B cell (primary cell): ENCODE data around the gene NT5C1B. TPM values are rescaled to one million over a fixed set of nuclear protein-coding genes. Genes with fewer than 3 reads are reported as not detected.

Experiments used
- ATAC-seq: fragments of 200-7000 bp; cut with Tn5 transposase; one replicate; pipeline ENCODE4 v1.10.0; 2021; ENCODE audit warnings: low read depth, mild to moderate bottlenecking, moderate number of reproducible peaks, moderate library complexity
- CTCF ChIA-PET: fragments of 350-600 bp; sonication (Branson Sonifier 250); formaldehyde crosslinking; loops from one replicate; lab custom pipeline; 2021; ENCODE audit warnings: antibody characterized with exemption, inconsistent platforms; lab: Charles Lee
- POLR2A ChIA-PET: fragments of 350-600 bp; sonication (Branson Sonifier 250); formaldehyde crosslinking; loops from one replicate; lab custom pipeline; 2021; ENCODE audit warnings: antibody characterized with exemption; lab: Charles Lee
- DNase-seq: peaks from one replicate; pipeline ENCODE4 v3.0.0; 2013
- H2AFZ ChIP-seq: 2 replicates; pipeline ENCODE4 v1.6.1; 2012; ENCODE audit warnings: mild to moderate bottlenecking, low read depth, low read length; ENCODE audit not compliant: insufficient read depth, poor library complexity, severe bottlenecking
- H3K27ac ChIP-seq, 2 donors: 1 replicate in 1 of 2; 2 replicates in 1 of 2; pipeline ENCODE4 v1.5.1; 2012 to 2013; ENCODE audit warnings: low read length in 2 of 2, mild to moderate bottlenecking in 2 of 2, moderate library complexity in 1 of 2
- H3K27me3 ChIP-seq, 4 experiments: fragments of 200-600 bp in 1 of 4; sonication (generic) in 1 of 4; replicated peaks in 1 of 4; 1 replicate in 2 of 4; 2 replicates in 2 of 4; pipeline versions ENCODE4 v1.6.1 to v1.7.0; 2013 to 2016; ENCODE audit warnings: low read length in 3 of 4, mild to moderate bottlenecking in 2 of 4, mixed read lengths in 1 of 4, moderate library complexity in 1 of 4; ENCODE audit not compliant: insufficient read depth in 4 of 4, control insufficient read depth in 3 of 4; ENCODE audit errors: control extremely low read depth in 1 of 4
- H3K36me3 ChIP-seq, 2 experiments: replicated peaks in 1 of 2; 1 replicate in 1 of 2; 2 replicates in 1 of 2; pipeline versions ENCODE4 v1.6.1 to v1.7.1; 2013; ENCODE audit warnings: low read length in 1 of 2; ENCODE audit not compliant: insufficient read depth in 2 of 2, control insufficient read depth in 1 of 2; ENCODE audit errors: control extremely low read depth in 1 of 2, extremely low read depth in 1 of 2
- H3K4me1 ChIP-seq, 2 donors: fragments of 200-600 bp in 1 of 2; sonication (generic) in 1 of 2; 1 replicate in 1 of 2; 2 replicates in 1 of 2; pipeline versions ENCODE4 v1.5.1 to v1.6.1; 2013 to 2017; ENCODE audit warnings: low read length in 2 of 2; ENCODE audit not compliant: control insufficient read depth in 2 of 2, insufficient read depth in 2 of 2
- H3K4me2 ChIP-seq: replicated peaks from 2 replicates; pipeline ENCODE3; 2012; ENCODE audit warnings: mild to moderate bottlenecking, low read depth, low read length; ENCODE audit not compliant: poor library complexity, severe bottlenecking
- H3K4me3 ChIP-seq, 5 experiments: fragments of 200-600 bp in 1 of 5; sonication (generic) in 1 of 5; 1 replicate in 3 of 5; 2 replicates in 2 of 5; pipeline versions ENCODE4 v1.5.1 to v1.7.0; 2011 to 2016; ENCODE audit warnings: low read length in 4 of 5, mild to moderate bottlenecking in 4 of 5, low read depth in 2 of 5, control low read depth in 1 of 5, moderate library complexity in 1 of 5; ENCODE audit not compliant: insufficient read depth in 1 of 5; ENCODE audit errors: control extremely low read depth in 1 of 5, extremely low read depth in 1 of 5
- H3K79me2 ChIP-seq: fragments of 200-600 bp; sonication (generic); one replicate; pipeline ENCODE4 v1.6.0; 2016; ENCODE audit warnings: low read length; ENCODE audit not compliant: control insufficient read depth, insufficient read depth
- H3K9ac ChIP-seq: fragments of 200-600 bp; sonication (generic); 2 replicates; pipeline ENCODE4 v1.6.1; 2017; ENCODE audit warnings: mild to moderate bottlenecking, low read length, moderate library complexity
- H3K9me3 ChIP-seq, 3 donors: one replicate each; pipeline versions ENCODE4 v1.6.1 to v1.7.1; 2013; ENCODE audit warnings: low read length in 2 of 3; ENCODE audit not compliant: control insufficient read depth in 2 of 3, insufficient read depth in 1 of 3; ENCODE audit errors: control extremely low read depth in 1 of 3
- H4K20me1 ChIP-seq: 2 replicates; pipeline ENCODE4 v1.6.0; 2012; ENCODE audit warnings: mild to moderate bottlenecking, low read length; ENCODE audit not compliant: insufficient read depth, control insufficient read depth, poor library complexity, severe bottlenecking
- H3K27ac Mint-ChIP-seq: one replicate; pipeline ENCODE4 v1.8.0; 2021; ENCODE audit warnings: mixed read lengths
- H3K27me3 Mint-ChIP-seq: one replicate; pipeline ENCODE4 v1.8.0; 2021; ENCODE audit warnings: mixed read lengths
- H3K4me1 Mint-ChIP-seq: one replicate; pipeline ENCODE4 v1.8.0; 2021; ENCODE audit warnings: mixed read lengths
- H3K4me3 Mint-ChIP-seq: one replicate; pipeline ENCODE4 v1.8.0; 2021; ENCODE audit warnings: mixed read lengths
- H3K9me3 Mint-ChIP-seq: one replicate; pipeline ENCODE4 v1.8.0; 2022; ENCODE audit warnings: mixed read lengths; ENCODE audit not compliant: insufficient read depth
- EZH2 ChIP-seq: IDR thresholded peaks from 2 replicates; pipeline ENCODE4 v1.6.1; 2012; ENCODE audit warnings: borderline replicate concordance, low read depth, mild to moderate bottlenecking, moderate library complexity, low read length; ENCODE audit not compliant: insufficient read depth, poor library complexity, severe bottlenecking
- WGBS: methylation state at CpG from one replicate; pipeline ENCODE4 v1.1.5; 2013; ENCODE audit warnings: missing lambda C conversion rate; ENCODE audit not compliant: insufficient coverage; 5-methylcytosine and 5-hydroxymethylcytosine counted together
- intact Hi-C: fragments of 100-400 bp; cut with micrococcal nuclease; formaldehyde crosslinking; loops from one replicate; pipeline ENCODE4 v1.10.0; 2022
- polyA plus RNA-seq: library from polyadenylated mRNA; depleted of rRNA; stranded (reverse); fragments of >200 nt; gene quantifications from 2 replicates; pipeline ENCODE4 v1.2.3, GENCODE V29; 2012
- total RNA-seq, 2 donors: library from RNA; stranded (reverse); fragments of 120-200 nt in 1 of 2; gene quantifications; 1 replicate in 1 of 2; 2 replicates in 1 of 2; pipeline versions ENCODE4 v1.2.3 to v1.2.4, GENCODE V29; 2013 to 2022
- TF ChIP-seq, protein P1 (sequence below): fragments of 200-600 bp; IDR thresholded peaks from one replicate; pipeline ENCODE4 v1.8.0; 2022; ENCODE audit warnings: antibody characterized with exemption, mild to moderate bottlenecking

The NT5C1B gene
- total and polyA plus RNA-seq, 2 donors (not counting 1 experiment from before 2014, with no cell fraction given): not detected

DNA sequence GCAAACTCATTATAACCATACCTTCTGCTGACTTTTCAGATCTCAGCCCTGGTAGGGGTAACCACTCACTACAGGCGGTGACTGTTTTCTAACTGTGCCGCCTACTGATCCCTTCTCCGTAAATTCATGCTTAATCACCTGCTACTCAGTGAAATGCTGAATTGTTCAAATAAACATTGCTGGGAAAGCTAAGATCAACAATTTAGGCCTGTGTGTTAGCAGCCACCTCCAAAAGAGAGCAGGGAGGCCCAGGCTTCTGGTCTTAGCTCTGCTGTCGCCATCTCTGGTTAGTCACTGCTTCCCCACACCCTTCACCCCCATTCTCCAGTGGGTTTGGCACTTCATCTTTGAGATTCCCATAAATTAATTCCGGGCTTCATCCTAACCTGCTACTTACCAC, 21.8 kb upstream of the NT5C1B start:
- Histone ChIP-seq H4K20me1 (no peaks in the 10 kb centered on the region), H3K27ac (no peak overlapping the region), H3K36me3 (no peaks in the 10 kb centered on the region), H3K27me3 (no peaks in the 10 kb centered on the region), H3K9ac (no peak overlapping the region), H3K9me3 (no peaks in the 10 kb centered on the region), H3K4me1 (no peaks in the 10 kb centered on the region), H3K4me3 (no peak overlapping the region), H3K4me2 (no peak overlapping the region), H3K79me2 (no peaks in the 10 kb centered on the region), H2AFZ (no peak overlapping the region)
- H3K4me1 Mint-ChIP-seq: no peaks in the 10 kb centered on the region
- POLR2A ChIA-PET: no interaction called here
- TF ChIP-seq EZH2: no peak
- CTCF ChIA-PET: no interaction called here
- no peak for DNase-seq
- H3K27ac Mint-ChIP-seq: no peak overlapping the region
- ATAC-seq: no peak
- H3K9me3 Mint-ChIP-seq: no peaks in the 10 kb centered on the region
- H3K4me3 Mint-ChIP-seq: no peak overlapping the region
- intact Hi-C loops: no loop called here
- 94% methylated on average over 3 of the region's 5 CpGs for WGBS
- no peaks in the 10 kb centered on the region for H3K27me3 Mint-ChIP-seq

DNA sequence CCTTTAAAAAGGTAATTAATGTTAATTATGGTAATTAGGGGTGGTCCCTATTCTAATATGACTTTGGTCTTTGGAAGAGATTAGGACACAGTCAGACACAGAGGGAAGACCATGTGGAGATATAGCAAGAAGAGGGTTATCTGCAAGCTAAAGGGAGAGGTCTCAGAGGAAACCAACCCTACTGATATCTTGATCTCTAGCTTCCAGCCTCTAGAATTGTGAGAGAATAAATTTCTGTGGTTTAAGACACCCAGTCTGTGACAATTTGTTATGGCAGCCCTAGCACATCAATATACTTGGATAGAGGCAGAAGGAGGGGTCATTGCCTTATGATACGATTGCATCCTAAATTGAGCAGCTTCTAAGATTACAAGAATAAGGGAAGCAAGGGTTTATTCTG, 21.3 kb upstream of the NT5C1B start:
- TF ChIP-seq, protein P1, sequence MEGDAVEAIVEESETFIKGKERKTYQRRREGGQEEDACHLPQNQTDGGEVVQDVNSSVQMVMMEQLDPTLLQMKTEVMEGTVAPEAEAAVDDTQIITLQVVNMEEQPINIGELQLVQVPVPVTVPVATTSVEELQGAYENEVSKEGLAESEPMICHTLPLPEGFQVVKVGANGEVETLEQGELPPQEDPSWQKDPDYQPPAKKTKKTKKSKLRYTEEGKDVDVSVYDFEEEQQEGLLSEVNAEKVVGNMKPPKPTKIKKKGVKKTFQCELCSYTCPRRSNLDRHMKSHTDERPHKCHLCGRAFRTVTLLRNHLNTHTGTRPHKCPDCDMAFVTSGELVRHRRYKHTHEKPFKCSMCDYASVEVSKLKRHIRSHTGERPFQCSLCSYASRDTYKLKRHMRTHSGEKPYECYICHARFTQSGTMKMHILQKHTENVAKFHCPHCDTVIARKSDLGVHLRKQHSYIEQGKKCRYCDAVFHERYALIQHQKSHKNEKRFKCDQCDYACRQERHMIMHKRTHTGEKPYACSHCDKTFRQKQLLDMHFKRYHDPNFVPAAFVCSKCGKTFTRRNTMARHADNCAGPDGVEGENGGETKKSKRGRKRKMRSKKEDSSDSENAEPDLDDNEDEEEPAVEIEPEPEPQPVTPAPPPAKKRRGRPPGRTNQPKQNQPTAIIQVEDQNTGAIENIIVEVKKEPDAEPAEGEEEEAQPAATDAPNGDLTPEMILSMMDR: no peak
- no peak for TF ChIP-seq EZH2
- Mint-ChIP-seq H3K4me3 (no peak overlapping the region), H3K27ac (no peak overlapping the region), H3K4me1 (no peaks in the 10 kb centered on the region), H3K27me3 (no peaks in the 10 kb centered on the region), H3K9me3 (no peaks in the 10 kb centered on the region)
- CTCF ChIA-PET: no interaction called here
- H3K36me3 ChIP-seq: no peaks in the 10 kb centered on the region
- no peaks in the 10 kb centered on the region for H3K4me1 ChIP-seq
- no peak for DNase-seq
- H3K4me2 ChIP-seq: no peak overlapping the region
- H3K27ac ChIP-seq: no peak overlapping the region
- intact Hi-C loops: no loop called here
- POLR2A ChIA-PET: no interaction called here
- no peaks in the 10 kb centered on the region for H3K27me3 ChIP-seq
- H3K9ac ChIP-seq: no peak overlapping the region
- no peaks in the 10 kb centered on the region for H3K79me2 ChIP-seq
- H3K9me3 ChIP-seq: no peaks in the 10 kb centered on the region
- H4K20me1 ChIP-seq: no peaks in the 10 kb centered on the region
- no peak overlapping the region for H3K4me3 ChIP-seq
- ATAC-seq: no peak
- no peak overlapping the region for H2AFZ ChIP-seq
- WGBS: 100% methylated on average over 1 of the region's 1 CpG
